Muscle layer of colon (tissue), 2 donors: ENCODE results near the gene ADAM12.

Experiments used
- H3K27ac ChIP-seq: one replicate; pipeline ENCODE4 v1.7.0; 2013; ENCODE audit warnings: low read depth, mild to moderate bottlenecking, low read length, moderate library complexity
- H3K27me3 ChIP-seq, 2 donors: one replicate each; pipeline ENCODE4 v1.7.0; 2013; ENCODE audit warnings: low read length in 2 of 2, mild to moderate bottlenecking in 2 of 2; ENCODE audit not compliant: insufficient read depth in 2 of 2, control insufficient read depth in 1 of 2
- H3K36me3 ChIP-seq: one replicate; pipeline ENCODE4 v1.7.0; 2013; ENCODE audit warnings: mild to moderate bottlenecking, low read length; ENCODE audit not compliant: insufficient read depth
- H3K4me1 ChIP-seq: one replicate; pipeline ENCODE4 v1.7.0; 2013; ENCODE audit warnings: mild to moderate bottlenecking, low read length; ENCODE audit not compliant: insufficient read depth
- H3K4me3 ChIP-seq, 2 donors: one replicate each; pipeline ENCODE4 v1.7.0; 2013; ENCODE audit warnings: low read length in 2 of 2, low read depth in 1 of 2, mild to moderate bottlenecking in 1 of 2, moderate library complexity in 1 of 2
- H3K9ac ChIP-seq: one replicate; pipeline ENCODE4 v1.7.0; 2013; ENCODE audit warnings: low read length
- H3K9me3 ChIP-seq: one replicate; pipeline ENCODE4 v1.7.0; 2013; ENCODE audit warnings: mild to moderate bottlenecking, low read length
- donor health status: abdominal sarcoma.
- donor health status: Adenocarcinoma of cecum.

ADAM12 gene

GRCh38 chr10:126087153-126087680 is 301.1 kb downstream of the ADAM12 start:
- H3K27me3 ChIP-seq: no peaks in the 10 kb centered on the region
- no peaks in the 10 kb centered on the region for H3K36me3 ChIP-seq
- no peak overlapping the region for H3K27ac ChIP-seq
- no peak overlapping the region for H3K4me3 ChIP-seq
- no peaks in the 10 kb centered on the region for H3K4me1 ChIP-seq
- H3K9ac ChIP-seq: no peak overlapping the region
- no peaks in the 10 kb centered on the region for H3K9me3 ChIP-seq

GRCh38 chr10:126085806-126086205 is 302.5 kb downstream of the ADAM12 start:
- no peak overlapping the region for H3K9ac ChIP-seq
- H3K4me3 ChIP-seq: no peak overlapping the region
- H3K27ac ChIP-seq: no peak overlapping the region
- H3K9me3 ChIP-seq: no peaks in the 10 kb centered on the region
- H3K27me3 ChIP-seq: no peaks in the 10 kb centered on the region
- H3K36me3 ChIP-seq: no peaks in the 10 kb centered on the region
- H3K4me1 ChIP-seq: no peaks in the 10 kb centered on the region

DNA sequence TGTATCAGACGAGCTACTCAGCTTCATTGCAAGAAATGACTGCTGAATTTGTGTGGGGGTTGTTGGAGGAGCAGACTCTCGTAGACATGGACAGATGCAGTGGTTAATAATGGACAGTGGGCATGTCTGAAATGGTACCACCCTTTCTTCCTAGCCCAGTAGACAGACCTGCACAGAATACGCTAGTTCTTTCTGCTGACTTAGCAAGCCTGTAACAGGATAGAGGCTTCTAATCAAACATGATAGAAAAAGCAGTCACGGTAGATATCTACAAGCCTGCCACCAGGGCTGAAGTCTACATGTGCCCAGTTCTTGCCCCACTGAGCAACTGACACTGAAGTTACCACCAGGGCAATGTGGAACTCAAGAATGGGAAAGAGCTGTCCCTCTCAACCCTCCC is 303.9 kb downstream of the ADAM12 start:
- Histone ChIP-seq H3K9me3 (no peaks in the 10 kb centered on the region), H3K36me3 (no peaks in the 10 kb centered on the region), H3K4me3 (no peak overlapping the region), H3K27me3 (no peaks in the 10 kb centered on the region), H3K9ac (no peak overlapping the region), H3K4me1 (no peaks in the 10 kb centered on the region), H3K27ac (no peak overlapping the region)

- Histone ChIP-seq H3K27me3 (no peaks in the 10 kb centered on the region), H3K9ac (no peak overlapping the region), H3K4me1 (no peaks in the 10 kb centered on the region), H3K4me3 (no peak overlapping the region), H3K9me3 (no peaks in the 10 kb centered on the region), H3K27ac (no peak overlapping the region), H3K36me3 (no peaks in the 10 kb centered on the region)
These were observed 305.3 kb downstream of the ADAM12 start for GRCh38 chr10:126083009-126083408.

- no peaks in the 10 kb centered on the region for H3K36me3 ChIP-seq
- H3K9me3 ChIP-seq: no peaks in the 10 kb centered on the region
- H3K4me1 ChIP-seq: no peaks in the 10 kb centered on the region
- H3K27me3 ChIP-seq: no peaks in the 10 kb centered on the region
- H3K4me3 ChIP-seq: no peak overlapping the region
- no peak overlapping the region for H3K27ac ChIP-seq
- no peak overlapping the region for H3K9ac ChIP-seq
These were observed 306.3 kb downstream of the ADAM12 start for GRCh38 chr10:126081841-126082466.

GRCh38 chr10:126080879-126081411 is 307.3 kb downstream of the ADAM12 start:
- Histone ChIP-seq H3K9me3 (no peaks in the 10 kb centered on the region), H3K4me1 (no peaks in the 10 kb centered on the region), H3K36me3 (no peaks in the 10 kb centered on the region), H3K4me3 (no peak overlapping the region), H3K27me3 (no peaks in the 10 kb centered on the region), H3K27ac (no peak overlapping the region), H3K9ac (no peak overlapping the region)

DNA sequence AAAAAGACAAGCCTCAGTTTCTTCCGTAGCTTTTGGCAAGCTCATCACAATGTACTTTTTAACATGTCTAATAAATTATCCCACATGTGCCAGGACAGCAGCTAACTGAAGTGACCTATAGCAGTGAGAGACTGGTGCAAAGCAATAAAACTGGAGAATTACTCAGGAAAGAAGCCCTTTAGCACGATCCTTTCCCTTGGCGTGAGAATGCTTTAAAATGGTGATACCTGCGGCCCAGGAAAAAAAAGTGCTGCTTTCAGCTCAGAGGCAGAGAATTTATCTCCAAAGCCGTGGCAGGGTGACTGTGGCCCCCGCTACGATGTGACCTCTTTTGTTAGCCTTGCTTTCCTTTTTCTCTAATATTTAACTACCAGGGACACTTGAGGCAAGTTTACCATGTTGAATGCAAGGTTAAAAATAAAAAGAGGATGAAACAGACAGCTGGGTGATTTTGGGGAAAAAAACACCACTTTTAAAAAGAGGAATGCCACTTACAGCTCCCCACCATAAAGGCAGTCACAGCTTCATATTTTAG is 307.9 kb downstream of the ADAM12 start:
- Histone ChIP-seq H3K27ac (no peak overlapping the region), H3K9ac (no peak overlapping the region)

DNA sequence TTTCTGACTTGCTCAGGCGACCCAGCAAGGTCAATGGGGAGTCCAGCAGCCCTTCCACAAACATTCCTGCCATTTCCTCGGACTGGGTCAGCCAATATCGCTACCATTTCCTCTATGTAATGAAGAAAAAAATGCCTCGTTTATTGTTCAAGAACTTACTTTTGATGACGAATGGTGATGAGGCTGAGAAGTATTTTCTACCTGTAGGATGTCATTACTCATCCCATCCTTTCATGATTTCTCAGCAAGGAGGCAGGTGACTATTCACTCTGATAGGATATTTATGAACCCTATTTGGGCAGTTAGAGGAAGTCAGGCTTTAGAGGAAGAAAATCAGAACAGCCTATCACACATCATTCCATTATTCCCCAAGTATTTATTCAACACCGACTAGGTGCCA is 313.3 kb downstream of the ADAM12 start:
- no peaks in the 10 kb centered on the region for H3K27me3 ChIP-seq
- no peaks in the 10 kb centered on the region for H3K4me1 ChIP-seq
- H3K9me3 ChIP-seq: no peaks in the 10 kb centered on the region
- H3K4me3 ChIP-seq: no peak overlapping the region
- no peak overlapping the region for H3K9ac ChIP-seq
- H3K36me3 ChIP-seq: no peaks in the 10 kb centered on the region
- H3K27ac ChIP-seq: no peak overlapping the region

More for the DNA sequence above, 307.9 kb downstream of the ADAM12 start:
- Histone ChIP-seq H3K4me1 (no peaks in the 10 kb centered on the region), H3K4me3 (no peak overlapping the region), H3K36me3 (no peaks in the 10 kb centered on the region), H3K27me3 (no peaks in the 10 kb centered on the region), H3K9me3 (no peaks in the 10 kb centered on the region)

DNA sequence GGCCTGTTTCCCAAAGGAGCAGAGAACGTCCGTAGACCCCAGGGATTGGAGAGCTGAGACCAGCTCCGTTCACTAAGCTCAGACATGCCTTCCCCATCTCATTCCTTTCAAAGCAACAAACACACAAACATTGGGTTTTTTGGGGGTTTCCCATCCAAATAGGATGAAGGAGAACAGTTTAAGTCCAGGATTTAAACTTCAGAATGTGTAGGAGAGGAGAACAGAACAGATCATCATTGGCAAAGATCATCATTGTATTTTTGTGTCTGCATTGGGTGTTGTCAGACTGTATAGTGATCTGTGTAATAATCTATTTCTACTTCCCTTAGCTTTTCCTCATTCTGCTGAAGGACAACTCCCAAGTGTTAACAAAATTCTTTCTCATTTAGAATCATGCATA is 314.0 kb downstream of the ADAM12 start:
- no peaks in the 10 kb centered on the region for H3K27me3 ChIP-seq
- H3K9me3 ChIP-seq: no peaks in the 10 kb centered on the region
- no peak overlapping the region for H3K27ac ChIP-seq
- no peak overlapping the region for H3K4me3 ChIP-seq
- H3K36me3 ChIP-seq: no peaks in the 10 kb centered on the region
- no peaks in the 10 kb centered on the region for H3K4me1 ChIP-seq
- H3K9ac ChIP-seq: no peak overlapping the region

- Histone ChIP-seq H3K36me3 (no peaks in the 10 kb centered on the region), H3K27ac (no peak overlapping the region), H3K9me3 (no peaks in the 10 kb centered on the region), H3K4me1 (no peaks in the 10 kb centered on the region), H3K27me3 (no peaks in the 10 kb centered on the region), H3K9ac (no peak overlapping the region), H3K4me3 (no peak overlapping the region)
These were observed 314.7 kb downstream of the ADAM12 start for GRCh38 chr10:126073606-126074005.

- no peaks in the 10 kb centered on the region for H3K36me3 ChIP-seq
- H3K4me1 ChIP-seq: no peaks in the 10 kb centered on the region
- no peak overlapping the region for H3K27ac ChIP-seq
- no peak overlapping the region for H3K9ac ChIP-seq
- H3K9me3 ChIP-seq: no peaks in the 10 kb centered on the region
- no peak overlapping the region for H3K4me3 ChIP-seq
- no peaks in the 10 kb centered on the region for H3K27me3 ChIP-seq
These were observed 315.7 kb downstream of the ADAM12 start for GRCh38 chr10:126072622-126073021.
